ENCODE measurements around the gene MCTP2.

The MCTP2 gene

GRCh38 chr15:94403331-94403730, 172.0 kb downstream of the MCTP2 start:
- DNase-seq, result no peak

DNA sequence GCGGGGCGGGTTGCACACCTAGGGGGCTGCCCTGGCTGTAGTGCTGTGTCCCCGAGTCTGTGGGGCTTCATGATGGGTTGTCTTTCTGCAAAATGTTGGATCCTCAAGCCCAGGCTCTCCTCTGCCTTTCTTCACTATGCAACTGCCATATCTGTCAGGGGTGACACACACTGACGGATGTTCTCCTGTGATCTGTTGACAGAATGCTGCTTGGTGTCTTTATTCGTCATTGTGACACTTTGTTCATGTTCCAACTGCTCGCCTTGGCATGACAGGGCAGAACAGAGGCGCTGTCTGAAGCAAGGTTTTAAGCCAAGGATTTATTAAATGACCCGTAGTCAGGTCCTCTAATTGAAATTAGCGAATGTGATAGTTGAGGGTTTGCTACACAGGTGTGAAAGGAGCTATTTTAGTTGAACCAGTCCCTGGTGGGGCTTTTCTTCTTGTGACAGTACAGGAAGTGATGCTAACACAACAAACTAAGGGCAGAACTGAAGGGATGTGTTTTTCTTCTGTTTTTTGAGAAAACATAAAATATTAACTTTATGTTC, 173.4 kb downstream of the MCTP2 start:
- no peak for DNase-seq

GRCh38 chr15:94411285-94411684, 179.9 kb downstream of the MCTP2 start:
- peak; percentile 59 for DNase-seq

- DNase-seq, result no peak
These were observed 180.5 kb downstream of the MCTP2 start for GRCh38 chr15:94411846-94412245.

DNA sequence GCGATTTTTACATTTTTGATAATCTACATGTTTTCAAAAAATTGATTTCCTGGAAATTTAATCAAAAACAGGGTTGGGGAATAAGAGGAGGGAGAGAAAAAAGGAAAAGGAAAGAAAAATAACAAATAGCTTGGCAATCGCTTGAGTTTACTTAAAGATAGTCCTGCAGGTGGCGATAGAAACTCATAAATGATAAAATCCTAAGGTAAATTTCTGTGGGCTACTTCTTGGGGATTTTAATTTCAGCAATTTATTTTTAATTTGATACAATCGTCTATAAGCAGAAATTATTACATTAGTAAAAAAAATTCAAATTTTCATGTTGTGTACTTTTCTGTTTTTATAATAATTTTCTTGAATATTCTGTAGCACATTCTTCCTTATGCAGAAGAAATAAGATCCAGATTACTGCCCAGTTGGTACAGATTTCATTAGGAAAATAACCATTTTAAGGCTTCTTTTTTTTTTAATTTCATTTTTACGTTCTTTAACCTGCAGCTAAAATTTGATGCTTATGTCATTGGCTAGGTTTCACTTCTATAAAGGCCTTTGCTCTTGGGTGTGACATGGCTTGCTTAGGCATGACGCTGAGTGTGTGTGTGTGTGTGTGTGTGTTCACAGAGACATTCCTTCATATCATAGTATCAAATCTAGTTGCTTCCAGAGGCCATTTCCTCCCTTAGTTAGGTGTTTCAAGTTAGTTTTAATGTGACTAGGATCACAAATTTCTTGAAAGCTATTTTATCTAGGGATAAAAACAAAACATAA, 181.8 kb downstream of the MCTP2 start:
- DNase-seq, result no peak

GRCh38 chr15:94414916-94415315, 183.6 kb downstream of the MCTP2 start:
- DNase-seq, result no peak

DNA sequence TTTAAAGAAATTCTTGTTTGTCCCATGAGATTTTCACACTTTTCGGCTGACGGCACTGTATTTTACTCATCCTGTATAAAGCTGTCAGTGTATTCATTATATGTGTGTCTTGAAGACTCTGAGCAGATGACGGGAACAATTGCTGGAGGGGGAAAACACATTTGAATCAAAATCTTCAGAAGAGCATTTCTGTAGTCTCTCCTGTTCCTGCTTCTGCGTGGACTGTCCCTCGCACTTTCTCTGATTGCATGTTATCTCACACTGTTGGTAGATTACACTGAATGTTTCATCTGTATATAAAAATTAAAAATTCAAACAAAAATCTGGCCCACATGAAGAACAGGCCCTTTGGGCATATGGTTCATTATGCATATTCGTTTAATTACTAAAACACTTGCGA, 184.9 kb downstream of the MCTP2 start:
- no peak for DNase-seq

- no peak for DNase-seq
These were observed 185.5 kb downstream of the MCTP2 start for GRCh38 chr15:94416820-94417219.

DNA sequence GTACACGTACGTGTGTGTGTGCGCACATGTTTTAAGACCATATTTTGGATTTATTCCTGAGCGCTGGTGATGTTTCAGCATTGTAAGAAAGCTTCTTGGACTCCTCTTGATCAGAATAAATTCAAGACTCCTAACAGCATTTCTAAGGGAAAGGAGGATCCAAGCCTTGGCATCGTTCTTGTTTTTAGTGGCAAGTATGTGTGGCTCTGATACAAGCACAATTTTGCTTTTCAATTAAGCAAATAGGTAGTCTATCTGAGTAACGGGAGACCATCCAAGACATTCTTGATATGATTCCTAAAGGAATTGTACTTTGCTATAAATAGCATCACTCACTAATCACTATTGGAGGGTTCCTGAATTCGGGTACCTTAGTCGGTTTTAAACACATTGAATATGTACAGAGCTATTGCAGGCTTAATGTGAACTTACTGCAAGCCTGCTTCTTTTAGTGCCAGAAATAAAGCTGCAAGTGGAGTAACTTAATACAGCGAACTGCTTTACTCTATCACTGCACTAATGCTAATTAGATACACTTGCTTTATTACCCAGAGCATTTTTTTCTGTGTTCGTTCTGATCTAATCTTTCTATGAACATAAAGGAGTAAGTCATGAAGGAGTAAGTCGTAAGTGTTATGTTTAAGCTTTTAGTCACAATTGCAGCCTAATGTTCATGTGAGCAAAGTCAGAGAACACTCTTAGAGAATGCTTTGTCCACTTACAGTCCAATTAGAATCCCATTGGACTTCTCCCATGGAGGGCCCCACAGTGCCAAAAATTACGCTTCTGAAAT, 186.3 kb downstream of the MCTP2 start:
- DNase-seq, result no peak

DNA sequence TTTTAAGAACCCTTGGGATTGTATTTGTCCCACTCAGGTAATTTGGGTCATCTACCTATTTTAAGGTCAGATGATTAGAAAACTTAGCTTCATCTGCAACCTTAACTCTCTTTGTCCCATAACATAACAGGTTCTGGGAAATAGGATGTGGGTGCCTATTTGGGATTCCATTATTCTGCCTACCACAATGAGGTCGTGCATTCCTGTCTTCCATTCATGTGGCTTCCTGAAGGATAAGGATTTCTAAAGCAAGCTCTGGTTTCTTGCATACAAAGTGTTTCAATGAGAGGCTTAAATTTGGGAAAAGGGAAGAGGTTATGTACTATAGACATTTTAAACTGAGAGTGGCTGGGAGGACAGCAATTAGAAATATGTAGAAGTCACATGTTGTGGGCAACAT, 190.3 kb downstream of the MCTP2 start:
- DNase-seq, result no peak

GRCh38 chr15:94432279-94432678, 200.9 kb downstream of the MCTP2 start:
- DNase-seq, result no peak

DNA sequence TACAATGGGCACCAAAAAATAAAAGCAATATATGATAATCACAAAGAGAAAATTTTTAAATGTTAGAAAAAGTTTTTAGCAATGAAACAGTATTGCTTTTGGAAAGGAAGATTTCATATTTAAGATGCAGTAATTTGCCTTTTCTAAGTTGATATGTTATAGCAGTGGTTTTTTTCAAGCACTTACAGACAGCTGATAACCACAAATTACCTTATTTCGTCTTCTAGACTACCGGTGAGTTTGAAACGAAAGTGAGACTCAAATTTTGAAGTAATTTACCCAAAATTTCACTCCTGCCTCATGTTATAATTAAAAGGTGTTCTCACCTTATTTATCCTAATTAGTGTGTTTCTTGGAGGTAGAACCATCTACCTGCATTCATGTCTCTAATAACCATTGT, 207.8 kb downstream of the MCTP2 start:
- DNase-seq, result no peak

GRCh38 chr15:94441760-94442159, 210.4 kb downstream of the MCTP2 start:
- DNase-seq, result no peak

- no peak for DNase-seq
These were observed 211.1 kb downstream of the MCTP2 start for GRCh38 chr15:94442480-94442879.

DNA sequence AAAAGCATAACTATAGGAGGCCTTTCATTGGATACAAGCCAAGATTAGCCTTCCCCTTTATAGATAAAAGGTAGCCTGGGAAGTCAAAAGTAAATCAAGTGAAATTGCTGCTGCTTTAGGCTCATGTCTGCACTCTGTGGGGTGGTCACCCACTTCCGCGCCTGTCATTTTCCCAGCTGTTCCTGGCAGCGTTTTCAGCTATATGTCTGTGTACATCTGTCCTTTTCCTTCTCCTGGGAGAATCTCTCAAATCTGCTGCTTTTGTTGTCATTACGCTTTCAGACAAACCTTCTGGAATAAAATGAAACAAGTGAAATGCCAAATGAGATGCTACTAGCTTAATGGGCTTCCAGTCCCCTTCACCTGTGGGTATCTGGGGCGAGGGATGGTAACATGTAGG, 211.8 kb downstream of the MCTP2 start:
- no peak for DNase-seq

DNA sequence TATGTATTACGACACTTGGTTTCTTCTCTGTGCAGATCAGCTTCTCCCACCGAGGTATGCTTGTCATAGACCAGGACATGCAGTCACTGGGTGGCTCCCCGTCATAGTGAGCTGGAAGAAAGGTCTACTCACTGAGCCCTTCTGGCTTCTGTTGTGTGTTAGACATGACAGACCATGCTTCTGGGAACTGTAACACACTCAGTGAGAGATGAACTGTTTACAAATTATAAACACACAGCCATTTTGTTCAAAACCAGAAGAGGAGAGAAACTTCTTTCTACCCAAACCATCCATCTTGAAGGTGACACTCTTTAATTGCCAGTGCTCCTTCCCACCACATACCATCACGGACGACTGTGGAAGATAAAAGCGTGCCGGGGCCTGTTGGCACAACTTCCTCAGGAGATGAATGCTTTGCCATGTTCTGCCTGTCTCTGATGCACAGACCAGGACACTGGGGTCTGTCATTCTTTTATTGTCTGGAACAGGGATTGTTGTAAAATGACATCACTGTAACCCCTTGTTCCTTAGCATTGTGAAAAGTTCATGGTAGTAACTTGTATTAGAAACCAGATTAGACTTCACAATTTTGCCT, 214.3 kb downstream of the MCTP2 start:
- DNase-seq, result no peak

DNA sequence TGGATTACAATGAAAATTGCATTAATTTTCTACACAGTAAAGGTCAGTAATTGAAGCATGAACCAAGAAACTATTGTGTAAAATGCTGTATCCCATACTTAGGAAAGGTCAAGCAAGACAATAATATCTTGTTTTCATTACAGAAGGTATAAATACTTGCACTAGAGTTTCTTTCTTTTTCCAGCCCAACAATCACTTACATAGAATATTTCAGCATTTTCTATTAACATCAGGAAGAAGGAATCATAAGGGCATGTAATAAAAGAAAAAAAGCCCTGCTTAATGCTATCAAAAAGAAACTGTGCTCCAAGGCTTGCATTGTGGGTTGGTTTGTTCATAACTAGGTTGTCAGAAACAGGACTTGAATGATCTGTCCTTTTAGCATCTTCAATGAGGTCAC, 215.1 kb downstream of the MCTP2 start:
- no peak for DNase-seq

DNA sequence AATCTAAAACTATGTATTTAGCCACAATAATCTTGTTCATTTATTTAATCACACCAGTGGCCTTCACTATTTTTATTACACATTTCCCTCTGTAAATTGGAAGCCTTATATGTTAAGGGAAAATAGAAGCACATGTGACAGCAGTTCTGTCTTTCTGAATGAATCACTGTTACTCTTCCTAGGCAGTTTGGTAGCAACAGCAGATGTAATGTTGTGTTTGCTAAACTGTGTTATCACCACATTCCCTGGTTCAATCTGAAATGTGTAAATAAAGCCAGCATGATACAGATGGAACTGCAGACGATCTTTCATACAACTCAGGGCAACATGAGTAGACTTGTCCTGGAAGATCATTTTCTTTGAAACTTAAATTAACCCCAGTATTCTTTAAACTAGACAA, 220.1 kb downstream of the MCTP2 start:
- DNase-seq, result no peak

GRCh38 chr15:94453227-94453988, 222.0 kb downstream of the MCTP2 start:
- DNase-seq, result no peak

GRCh38 chr15:94455297-94455696, 223.9 kb downstream of the MCTP2 start:
- DNase-seq, result no peak

DNA sequence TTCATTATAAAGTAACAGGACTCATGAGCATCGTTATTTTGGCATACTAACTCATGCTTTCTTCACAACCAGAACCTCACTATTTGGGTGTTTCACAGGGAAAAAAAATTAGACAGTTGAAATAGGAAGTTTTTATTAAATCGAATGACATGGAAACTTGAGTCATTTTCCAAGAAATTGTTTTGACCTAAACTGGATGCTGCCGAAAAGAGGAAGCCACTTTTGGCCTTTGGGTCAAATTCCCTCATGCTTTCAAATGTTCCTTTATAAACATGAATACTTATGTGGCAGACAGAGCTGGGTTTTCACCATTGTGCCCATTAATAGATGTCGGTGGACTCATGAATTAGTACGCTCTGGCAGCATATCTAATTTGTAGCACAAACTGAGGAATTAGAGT, 224.9 kb downstream of the MCTP2 start:
- no peak for DNase-seq

GRCh38 chr15:94457661-94458060, 226.3 kb downstream of the MCTP2 start:
- DNase-seq, result no peak

DNA sequence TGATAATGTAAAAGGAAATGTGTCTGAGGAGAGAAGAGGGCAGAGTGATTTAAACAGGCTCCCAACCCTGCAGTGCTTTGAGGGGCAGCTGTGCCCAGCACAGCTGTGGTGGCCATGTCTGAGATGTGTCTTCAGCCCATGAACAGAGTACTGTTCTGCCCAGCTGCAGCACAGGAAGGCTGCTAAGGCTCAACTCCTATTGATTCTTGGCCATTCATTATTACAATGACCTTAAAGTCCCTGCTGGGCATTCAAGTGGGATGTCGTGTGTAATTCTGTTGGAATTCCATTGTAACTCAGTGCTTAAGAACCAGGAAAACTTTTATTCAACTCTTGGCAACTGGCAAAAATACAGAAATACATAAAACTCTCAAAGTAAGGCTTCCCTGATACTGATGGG, 229.3 kb downstream of the MCTP2 start:
- DNase-seq, result no peak

Measured in NCI-H187 treated with DMSO at 0.1 percent for 48 hours (cell line).